ENCODE data around the gene BCR. TPM values are rescaled to one million over a fixed set of nuclear protein-coding genes. Genes with fewer than 3 reads are reported as not detected.
"Not testable (repeated sequence)": the region's sequence is repeated elsewhere in the genome, so short reads cannot be mapped to it uniquely, and the experiment has no call there.

BCR gene
- 10 to 100 TPM; 31.9 to 63.5 (median 50.2) TPM for polyA plus RNA-seq (ENCODE audit: insufficient read length in 4 of 4)

- DNase-seq (ENCODE audit: low read depth in 4 of 4, low spot score in 3 of 4), result no peak
Measured at GRCh38 chr22:23180301-23180892, at the start of gene BCR. Gene BCR (plus strand): TSS chr22:23180509. CDS start chr22:23180961, 452 bp downstream.

DNA sequence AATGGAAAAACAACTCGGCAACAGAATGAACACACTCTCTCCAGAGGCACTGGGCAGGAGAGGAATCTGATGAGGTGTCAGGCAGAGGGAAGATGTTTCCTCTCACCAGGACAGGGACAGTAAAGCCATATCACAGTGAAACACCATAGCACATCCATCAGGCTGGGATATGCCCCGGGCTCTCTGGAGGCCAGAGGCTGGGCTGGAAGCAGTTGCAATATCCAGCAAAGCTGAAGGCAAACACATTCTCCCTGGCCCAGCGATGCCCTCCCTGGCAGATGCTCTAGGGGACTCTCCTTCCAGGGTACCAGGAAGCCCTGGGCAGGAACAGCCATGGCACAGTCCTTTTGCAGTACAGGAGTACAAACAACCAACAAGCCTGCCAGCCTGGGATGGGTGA, 49.6 kb upstream of the BCR start:
- DNase-seq (ENCODE audit: low read depth in 4 of 4, low spot score in 3 of 4), result no peak

DNA sequence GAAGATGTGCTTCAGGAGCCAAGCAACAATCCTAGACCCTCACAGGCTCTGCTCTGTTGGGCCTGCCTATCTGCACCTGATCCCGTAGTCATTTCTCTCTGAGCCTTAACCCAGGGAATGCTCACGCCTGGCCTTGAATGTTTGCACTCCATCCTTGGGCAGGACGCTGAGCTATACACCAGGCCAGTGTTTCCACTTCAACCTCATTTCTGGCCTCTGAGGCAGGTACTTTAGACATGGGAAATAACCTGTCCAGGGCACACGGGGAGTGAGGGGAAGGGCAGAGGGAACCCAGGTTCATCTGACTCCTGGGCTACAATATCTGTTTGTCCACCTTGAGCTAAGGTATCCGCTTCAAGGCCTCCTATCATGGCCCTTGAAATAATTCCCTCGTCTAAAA, 48.4 kb upstream of the BCR start:
- DNase-seq (ENCODE audit: low read depth in 4 of 4, low spot score in 3 of 4), result no peak

- DNase-seq (ENCODE audit: low read depth in 4 of 4, low spot score in 3 of 4), result no peak
Measured at GRCh38 chr22:23132376-23133091, 47.8 kb upstream of the BCR start.

DNA sequence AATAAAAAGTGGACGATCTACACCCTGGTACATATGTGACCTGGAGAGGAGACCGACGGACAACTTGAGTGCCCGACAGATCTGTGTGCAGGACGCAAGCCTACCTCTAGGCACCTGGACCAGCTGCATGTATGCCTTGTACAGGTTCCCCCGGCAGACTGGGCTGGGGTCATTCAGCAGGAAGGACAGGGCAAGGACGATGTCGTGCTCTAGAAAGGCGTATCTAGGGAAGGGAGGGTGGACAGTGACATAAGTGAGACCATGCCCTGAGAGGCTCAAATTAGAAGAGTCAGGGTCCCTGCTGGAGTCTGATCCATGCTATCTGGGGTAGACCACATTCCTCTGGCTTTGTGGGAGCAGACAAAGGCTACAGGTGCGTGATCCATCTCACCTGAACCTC, 46.4 kb upstream of the BCR start:
- DNase-seq (ENCODE audit: low read depth in 4 of 4, low spot score in 3 of 4), result no peak

DNA sequence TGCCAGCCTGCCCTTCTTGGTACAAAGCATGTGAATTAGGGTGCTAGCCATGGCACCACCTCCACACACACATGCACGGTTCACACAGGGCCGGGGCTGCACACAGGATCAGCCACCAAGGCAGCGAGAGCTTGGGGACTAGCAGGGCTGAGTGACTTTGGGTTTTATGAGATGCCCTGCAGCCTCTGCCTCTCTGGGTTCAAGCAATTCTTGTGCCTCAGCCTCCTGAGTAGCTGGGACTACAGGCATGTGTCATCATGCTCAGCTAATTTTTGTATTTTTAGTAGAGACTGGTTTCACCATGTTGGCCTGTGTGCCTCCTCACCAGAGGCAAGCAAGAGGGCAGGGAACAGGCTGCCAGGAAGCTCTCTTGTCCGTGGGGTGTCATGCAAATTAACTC, 43.3 kb upstream of the BCR start:
- not testable (repeated sequence) for DNase-seq (ENCODE audit: low read depth in 4 of 4, low spot score in 3 of 4)

- no peak for DNase-seq (ENCODE audit: low read depth in 4 of 4, low spot score in 3 of 4)
Measured at GRCh38 chr22:23137468-23137867, 42.8 kb upstream of the BCR start.

DNA sequence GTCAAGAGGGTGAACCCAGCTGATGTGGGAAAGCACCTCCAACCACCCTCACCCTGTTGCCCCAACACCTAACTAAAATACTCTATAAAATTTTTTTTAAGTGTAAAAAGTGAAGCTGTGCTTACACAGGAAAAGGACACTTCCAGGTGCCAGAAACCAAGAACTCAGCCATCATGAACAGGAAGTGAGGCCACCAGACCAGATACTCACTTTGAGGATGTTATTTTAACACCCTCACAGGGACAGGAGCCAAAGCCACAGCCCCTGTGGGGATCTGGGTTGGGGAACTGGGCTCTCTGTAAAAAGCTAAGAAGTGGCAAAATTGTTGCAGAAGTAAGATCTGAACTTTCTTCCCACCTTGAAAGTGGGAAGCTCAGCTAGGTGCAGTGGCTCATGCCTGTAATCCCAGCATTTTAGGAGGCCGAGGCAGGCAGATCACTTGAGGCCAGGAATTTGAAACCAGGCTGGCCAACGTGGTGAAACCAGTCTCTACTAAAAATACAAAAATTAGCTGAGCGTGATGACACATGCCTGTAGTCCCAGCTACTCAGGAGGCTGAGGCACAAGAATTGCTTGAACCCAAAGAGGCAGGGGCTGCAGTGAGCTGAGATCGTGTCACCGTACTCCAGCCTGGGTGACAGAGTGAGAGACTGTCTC, 42.3 kb upstream of the BCR start:
- no peak for DNase-seq (ENCODE audit: low read depth in 4 of 4, low spot score in 3 of 4)

GRCh38 chr22:23138584-23139435, 41.5 kb upstream of the BCR start:
- DNase-seq (ENCODE audit: low read depth in 4 of 4, low spot score in 3 of 4), result no peak

- no peak for DNase-seq (ENCODE audit: low read depth in 4 of 4, low spot score in 3 of 4)
Measured at GRCh38 chr22:23140385-23140784, 39.9 kb upstream of the BCR start.

- no peak for DNase-seq (ENCODE audit: low read depth in 4 of 4, low spot score in 3 of 4)
Measured at GRCh38 chr22:23142546-23143105, 37.7 kb upstream of the BCR start.

DNA sequence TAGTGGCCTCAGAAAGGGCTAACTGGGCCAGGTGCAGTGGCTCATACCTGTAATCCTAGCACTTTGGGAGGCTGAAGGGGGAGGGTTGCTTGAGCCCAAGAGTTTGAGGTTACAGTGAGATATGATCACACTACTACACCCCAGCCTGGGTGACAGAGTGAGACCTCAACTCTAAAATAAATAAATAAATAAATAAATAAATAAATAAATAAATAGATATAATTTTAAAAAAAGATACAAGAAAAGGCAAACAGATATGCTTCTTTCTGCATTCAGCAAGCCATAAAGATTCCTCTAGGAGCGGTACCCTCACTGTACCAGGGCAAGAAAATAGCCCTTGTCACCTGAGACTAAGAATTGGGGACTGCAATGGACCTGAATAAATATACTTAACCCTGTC, 37.2 kb upstream of the BCR start:
- DNase-seq (ENCODE audit: low read depth in 4 of 4, low spot score in 3 of 4), result no peak

DNA sequence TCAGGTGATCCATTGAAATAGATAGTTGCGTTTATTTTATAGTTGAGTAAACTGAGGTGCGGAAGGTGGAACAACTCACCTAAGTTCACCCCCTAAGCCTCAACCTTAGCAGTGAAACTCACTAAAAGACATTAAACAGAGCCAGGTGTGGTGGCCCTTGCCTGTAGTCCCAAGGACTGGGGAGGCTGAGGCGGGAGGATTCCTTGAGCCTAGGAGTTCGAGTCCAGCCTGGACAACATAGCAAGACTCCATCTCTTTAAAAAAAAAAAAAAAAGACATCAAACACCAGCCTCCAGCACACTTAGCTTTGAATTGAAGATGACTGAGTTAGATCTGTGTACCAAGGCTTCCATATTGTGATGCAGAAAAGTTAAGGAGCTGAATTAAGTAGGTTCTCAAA, 35.9 kb upstream of the BCR start:
- no peak for DNase-seq (ENCODE audit: low read depth in 4 of 4, low spot score in 3 of 4)

- DNase-seq (ENCODE audit: low read depth in 4 of 4, low spot score in 3 of 4), result peak; percentile 87 to 95 (median 93)
Measured at GRCh38 chr22:23144932-23145877, 35.1 kb upstream of the BCR start, which contains the start of gene RAB36. Gene RAB36 (plus strand): TSS chr22:23145477. CDS start chr22:23146617, 1,140 bp downstream.

GRCh38 chr22:23145878-23146470, 34.3 kb upstream of the BCR start:
- DNase-seq (ENCODE audit: low read depth in 4 of 4, low spot score in 3 of 4), result peak in 1 of 4 donors; percentile 24

DNA sequence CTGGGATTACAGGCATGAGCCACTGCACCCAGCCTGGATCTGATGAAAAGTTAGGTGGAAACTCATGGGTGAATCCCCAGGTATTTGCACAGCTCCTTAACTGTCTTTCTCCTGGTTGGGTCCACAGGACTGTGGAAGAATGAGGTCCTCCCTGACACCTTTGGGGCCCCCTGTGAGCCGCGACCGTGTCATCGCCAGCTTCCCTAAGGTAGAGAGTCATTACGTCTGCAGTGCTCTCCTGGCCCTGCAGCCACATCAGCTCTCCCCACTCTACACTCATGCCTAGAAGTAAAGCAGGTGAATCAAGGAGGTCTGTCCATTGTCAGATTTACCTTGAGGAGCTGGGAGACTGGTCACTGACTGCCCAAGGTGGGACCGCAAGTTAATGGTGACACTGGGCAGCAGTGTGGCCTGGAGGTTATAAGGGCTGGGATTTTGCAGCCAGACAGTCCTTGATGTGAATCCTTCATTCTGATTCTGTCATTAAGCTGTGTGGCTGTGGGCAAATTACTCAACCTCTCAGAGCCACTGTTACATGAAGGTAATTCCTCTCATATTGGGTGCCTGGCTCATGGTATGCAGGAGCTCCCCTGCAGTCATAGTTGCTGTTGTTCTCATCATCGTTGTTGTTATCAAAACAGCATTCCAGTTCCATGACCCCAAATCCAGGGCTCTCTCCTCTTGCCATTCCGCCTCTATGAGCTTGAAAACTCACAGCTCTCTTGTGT, 33.7 kb upstream of the BCR start:
- DNase-seq (ENCODE audit: low read depth in 4 of 4, low spot score in 3 of 4), result no peak

- DNase-seq (ENCODE audit: low read depth in 4 of 4, low spot score in 3 of 4), result no peak
Measured at GRCh38 chr22:23147617-23148387, 32.5 kb upstream of the BCR start.

All from left renal pelvis (tissue), 4 donors.